NCI-H748 (cell line): ENCODE results near the gene OMP.

Source experiments
- DNase-seq: peaks from one replicate; lab custom pipeline; 2025; ENCODE audit not compliant: unreplicated experiment; lab: John Stamatoyannopoulos, UW

OMP gene

GRCh38 chr11:77069336-77069968, 33.2 kb upstream of the OMP start:
- no peak for DNase-seq

GRCh38 chr11:77069969-77070582, 32.6 kb upstream of the OMP start:
- no peak for DNase-seq

- DNase-seq, result no peak
These were observed 31.6 kb upstream of the OMP start for GRCh38 chr11:77071077-77071476.

- DNase-seq, result no peak
These were observed 30.7 kb upstream of the OMP start for GRCh38 chr11:77071671-77072605.

- no peak for DNase-seq
These were observed 29.8 kb upstream of the OMP start for GRCh38 chr11:77072851-77073327.

- no peak for DNase-seq
These were observed 29.2 kb upstream of the OMP start for GRCh38 chr11:77073328-77074001.

- DNase-seq, result no peak
These were observed 28.4 kb upstream of the OMP start for GRCh38 chr11:77074205-77074604.

GRCh38 chr11:77074626-77075221, 27.9 kb upstream of the OMP start:
- DNase-seq, result no peak

- peak; percentile 59 for DNase-seq
These were observed 27.2 kb upstream of the OMP start for GRCh38 chr11:77075425-77075905.

GRCh38 chr11:77079666-77080065, 23.0 kb upstream of the OMP start:
- DNase-seq, result no peak

GRCh38 chr11:77080643-77081210, 21.9 kb upstream of the OMP start:
- no peak for DNase-seq

- DNase-seq, result no peak
These were observed 21.2 kb upstream of the OMP start for GRCh38 chr11:77081381-77081851.

GRCh38 chr11:77081976-77082836, 20.4 kb upstream of the OMP start:
- no peak for DNase-seq

GRCh38 chr11:77082838-77083565, 19.6 kb upstream of the OMP start:
- no peak for DNase-seq

- DNase-seq, result no peak
These were observed 18.9 kb upstream of the OMP start for GRCh38 chr11:77083566-77084245.

- DNase-seq, result no peak
These were observed 18.0 kb upstream of the OMP start for GRCh38 chr11:77084581-77085191.

- DNase-seq, result no peak
These were observed 17.0 kb upstream of the OMP start for GRCh38 chr11:77085652-77086051.
